ENCODE data around the gene SH3PXD2B.
"Not testable (repeated sequence)": the region's sequence is repeated elsewhere in the genome, so short reads cannot be mapped to it uniquely, and the experiment has no call there.

The SH3PXD2B gene

DNA sequence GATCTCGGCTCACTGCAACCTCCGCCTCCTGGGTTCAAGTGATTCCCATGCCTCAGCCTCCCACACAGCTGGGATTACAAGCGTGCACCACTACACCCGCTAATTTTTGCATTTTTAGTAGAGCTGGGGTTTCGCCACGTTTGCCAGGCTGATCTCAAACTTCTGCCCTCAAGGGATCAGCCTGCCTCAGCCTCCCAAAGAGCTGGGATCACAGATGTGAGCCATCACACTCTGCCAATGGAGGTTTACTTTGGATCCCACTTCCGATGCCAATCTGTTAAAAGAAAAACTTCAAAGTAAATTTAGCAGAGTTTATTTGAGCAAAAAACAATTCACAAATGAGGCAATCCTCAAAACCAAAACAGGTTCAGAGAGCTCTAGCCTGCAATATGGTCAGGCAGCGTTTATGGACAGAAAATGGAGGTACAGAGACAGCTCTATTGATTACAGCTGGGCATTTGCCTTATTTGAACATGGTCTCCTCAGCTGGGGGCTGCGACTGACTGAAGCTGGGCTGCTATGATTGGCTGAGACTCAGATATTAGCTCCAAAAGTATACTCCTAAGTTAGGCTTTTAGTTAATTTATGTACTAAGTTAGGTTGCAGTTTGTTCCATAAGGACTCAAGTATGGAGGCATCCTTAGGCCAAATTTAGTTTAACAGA, 152.1 kb downstream of the SH3PXD2B start:
- no peak for DNase-seq (ENCODE audit: low read depth in 2 of 2)

DNA sequence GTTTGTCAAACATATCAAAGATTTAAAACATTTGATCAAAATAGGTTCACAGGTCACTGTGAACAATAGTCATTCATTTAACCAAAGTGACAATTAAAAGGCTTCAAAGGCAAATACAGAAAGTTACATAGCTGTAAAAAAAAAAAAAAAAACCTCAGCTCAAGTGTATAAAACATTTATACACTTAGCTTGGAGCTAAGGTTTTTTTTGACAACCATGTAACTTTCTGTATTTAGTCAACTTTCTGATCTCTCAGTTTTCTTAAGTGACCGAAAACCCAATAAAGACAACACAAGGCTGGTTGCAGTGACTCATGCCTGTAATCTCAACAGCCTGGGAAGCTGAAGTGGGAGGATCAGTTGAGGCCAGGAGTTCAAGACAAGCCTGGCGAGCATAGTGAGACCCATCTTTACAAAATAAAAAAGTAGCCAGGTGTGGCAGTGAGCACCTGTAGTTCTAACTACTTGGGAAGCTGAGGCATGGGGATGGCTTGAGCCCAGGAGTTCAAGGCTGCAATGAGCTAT, 154.3 kb downstream of the SH3PXD2B start:
- no peak for DNase-seq (ENCODE audit: low read depth in 2 of 2)

DNA sequence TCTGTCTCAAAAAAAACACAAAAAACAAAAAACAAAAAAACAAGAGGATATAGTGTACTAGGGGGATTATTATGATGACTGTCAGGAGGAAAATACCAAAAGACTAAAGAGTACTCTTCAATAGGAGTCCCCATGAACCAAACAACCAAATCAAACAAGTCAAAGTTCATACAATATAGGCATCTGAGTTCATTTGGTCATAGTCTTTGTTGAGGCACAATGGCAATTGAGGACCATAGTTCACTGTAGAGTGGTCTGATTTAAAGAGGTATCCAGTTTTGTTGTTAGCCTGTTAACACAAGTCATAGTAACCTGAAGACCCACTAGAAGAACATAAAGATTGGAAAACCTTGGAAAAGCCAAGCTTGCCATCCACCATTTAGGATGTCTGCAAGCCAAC, 159.5 kb downstream of the SH3PXD2B start:
- DNase-seq (ENCODE audit: low read depth in 2 of 2), result no peak

DNA sequence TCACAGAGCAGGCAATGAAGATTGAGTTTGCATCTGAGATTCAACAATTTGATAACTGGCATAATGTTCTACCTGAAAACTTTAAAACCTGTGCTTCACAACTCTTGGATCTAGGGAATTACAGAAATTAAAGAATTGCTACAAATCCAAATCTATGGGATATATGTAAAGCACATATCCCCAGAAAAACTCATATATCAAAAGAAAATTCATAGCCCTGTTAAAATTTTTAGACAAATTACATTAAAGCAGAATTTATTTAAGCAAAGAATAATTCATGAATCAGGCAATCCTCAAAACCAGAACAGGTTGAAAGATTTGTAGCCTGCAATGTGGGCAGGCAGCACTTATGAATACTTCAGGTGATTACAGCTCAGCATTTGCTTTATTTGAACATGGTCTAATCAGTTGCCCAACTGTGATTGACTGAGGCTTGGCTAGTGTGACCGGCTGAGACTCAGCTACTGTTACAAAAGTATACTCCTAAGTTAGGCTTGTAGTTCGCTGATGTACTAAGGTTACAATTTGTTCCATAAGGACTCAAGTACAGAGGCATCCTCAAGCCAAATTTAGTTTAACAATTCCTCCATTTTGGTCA, 160.5 kb downstream of the SH3PXD2B start:
- DNase-seq (ENCODE audit: low read depth in 2 of 2), result no peak

DNA sequence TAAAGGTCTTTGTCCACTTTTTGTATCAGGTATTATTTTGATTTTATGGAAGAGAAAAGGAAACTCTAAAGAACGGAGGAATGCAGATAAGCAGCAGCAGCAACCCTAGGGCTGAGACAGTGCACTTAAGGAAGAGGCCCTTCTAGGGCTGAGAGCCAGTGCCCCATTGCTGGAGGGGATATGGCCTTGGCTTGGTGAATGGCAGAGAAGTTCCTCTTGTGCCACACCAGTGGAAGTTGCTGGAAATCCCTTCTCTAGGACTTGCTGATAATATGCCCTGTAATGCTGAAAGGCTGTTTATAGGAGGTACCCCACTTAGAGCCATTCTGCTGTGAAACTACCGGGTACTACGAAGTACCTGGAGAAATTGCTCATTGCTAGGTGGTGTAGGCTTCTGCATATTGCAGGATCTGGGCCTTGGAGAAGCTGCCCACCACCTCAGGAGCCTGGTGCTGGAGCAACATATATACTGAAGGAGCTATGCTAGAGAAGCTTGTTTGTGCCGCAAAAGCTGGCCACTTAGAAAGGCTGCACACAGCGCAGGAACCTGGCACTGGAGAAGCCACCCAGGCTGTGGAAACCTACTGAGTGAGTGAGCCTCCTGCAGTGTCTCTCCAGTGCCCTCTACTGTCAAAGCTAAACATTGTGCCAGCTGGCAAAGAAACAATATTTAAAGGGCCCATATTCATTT, 161.1 kb downstream of the SH3PXD2B start:
- peak in 1 of 2 donors; percentile 29 for DNase-seq (ENCODE audit: low read depth in 2 of 2)

DNA sequence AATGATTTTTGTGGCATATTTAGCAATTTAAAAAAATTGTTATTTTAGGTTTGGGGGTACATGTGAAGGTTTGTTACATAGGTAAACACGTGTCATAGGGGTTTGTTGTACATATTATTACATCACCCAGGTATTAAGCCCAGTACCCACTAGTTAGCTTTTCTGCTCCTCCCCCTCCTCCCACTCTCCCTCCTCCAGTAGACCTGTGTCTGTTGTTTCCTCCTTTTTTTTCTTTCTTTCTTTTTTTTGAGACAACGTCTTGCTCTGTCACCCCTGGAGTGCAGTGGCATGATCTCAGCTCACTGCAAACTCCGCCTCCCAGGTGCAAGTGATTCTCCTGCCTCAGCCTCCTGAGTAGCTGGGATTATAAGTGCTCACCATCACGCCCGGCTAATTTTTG, 162.5 kb downstream of the SH3PXD2B start:
- not testable (repeated sequence) for DNase-seq (ENCODE audit: low read depth in 2 of 2)

DNA sequence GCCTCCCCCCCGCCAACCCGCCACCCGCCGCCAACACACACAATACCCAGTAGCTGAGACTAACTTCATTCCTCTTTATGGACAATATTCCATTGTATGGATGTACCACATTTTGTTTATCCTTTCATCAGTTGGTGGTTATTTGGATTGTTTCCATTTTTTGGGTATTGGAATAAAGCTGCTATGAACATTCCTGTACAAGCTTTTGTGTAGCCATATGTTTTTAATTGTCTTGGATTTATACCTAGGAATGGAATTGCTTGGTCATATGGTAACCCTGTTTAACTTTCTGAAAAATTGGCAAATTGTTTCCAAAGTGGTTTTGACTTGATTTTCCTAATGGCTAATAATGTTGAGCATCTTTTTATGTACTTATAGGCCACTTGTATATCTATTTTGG, 165.9 kb downstream of the SH3PXD2B start:
- no peak for DNase-seq (ENCODE audit: low read depth in 2 of 2)

DNA sequence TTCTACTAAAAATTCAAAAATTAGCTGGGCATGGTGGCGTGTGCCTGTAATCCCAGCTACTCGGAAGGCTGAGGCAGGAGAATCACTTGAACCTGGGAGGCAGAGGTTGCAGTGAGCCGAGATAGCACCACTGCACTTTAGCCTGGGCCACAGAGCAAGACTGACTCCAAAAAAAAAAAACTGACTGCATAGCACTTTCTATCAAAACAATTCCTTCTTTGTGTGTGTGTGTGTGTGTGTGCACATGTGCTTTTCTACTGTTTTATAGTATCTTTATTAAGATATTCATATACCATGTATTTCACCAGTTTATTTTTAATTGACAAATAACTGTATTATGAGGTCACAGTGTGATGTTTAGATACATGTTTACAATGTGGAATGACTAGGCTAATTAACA, 167.2 kb downstream of the SH3PXD2B start:
- DNase-seq (ENCODE audit: low read depth in 2 of 2), result not testable (repeated sequence)

DNA sequence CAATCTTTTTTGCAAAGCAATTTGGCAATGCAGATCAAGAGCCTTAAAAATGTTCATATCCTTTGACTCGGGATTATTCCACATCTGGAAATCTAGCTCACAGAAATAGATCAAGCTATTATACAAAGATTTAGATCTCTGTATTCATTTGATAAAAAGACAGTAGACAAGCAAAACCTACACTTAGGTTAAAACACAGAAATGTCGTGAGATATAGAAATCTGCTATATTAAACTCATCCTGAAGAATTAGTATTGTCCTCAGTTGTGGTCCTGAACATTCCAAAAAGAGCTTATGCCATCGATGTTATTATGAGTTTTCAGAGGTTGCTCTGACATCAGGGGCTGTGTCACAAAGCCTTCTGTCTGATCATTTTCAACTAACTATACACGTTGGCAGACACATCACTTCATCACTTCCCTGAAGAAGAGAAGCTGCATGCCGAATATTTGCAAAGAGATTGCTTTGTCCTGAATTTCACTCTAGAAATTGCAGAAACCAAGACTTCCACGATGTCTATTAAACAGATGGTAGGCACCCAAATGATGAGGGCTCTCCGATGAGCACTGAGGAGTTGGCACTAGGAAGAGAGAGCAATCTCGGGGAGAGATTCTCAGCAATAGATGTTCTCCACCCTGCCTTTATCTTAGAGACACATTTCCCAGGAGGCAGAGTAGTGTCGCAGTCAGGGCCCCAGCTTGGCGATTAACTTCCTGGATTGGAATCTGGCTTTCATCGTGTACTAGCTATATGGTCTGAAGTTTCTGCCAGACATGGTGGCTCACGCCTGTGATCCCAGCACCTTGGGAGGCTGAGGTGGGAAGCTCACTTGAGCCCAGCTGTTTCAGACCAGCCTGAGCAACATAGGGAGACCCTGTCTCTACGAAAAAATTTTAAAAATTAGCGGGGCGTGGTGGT, 168.8 kb downstream of the SH3PXD2B start:
- no peak for DNase-seq (ENCODE audit: low read depth in 2 of 2)

DNA sequence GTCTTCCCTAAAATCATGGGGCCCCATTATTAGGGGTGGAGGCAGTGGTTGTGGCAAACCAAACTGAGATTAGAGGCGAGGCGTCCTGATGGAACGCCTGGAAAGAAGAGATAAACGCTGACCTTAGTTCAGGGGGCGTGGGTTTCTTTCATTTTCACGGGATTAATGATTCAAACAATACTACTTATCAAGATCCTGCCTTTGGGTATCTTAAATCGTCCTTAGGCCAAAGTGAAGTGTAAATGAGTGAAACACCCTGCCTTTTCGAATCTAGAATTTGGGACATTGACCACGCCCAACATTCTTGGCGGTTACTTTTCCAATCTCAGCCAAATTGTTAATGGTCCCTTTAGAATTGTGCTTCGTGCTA, 169.7 kb downstream of the SH3PXD2B start:
- DNase-seq (ENCODE audit: low read depth in 2 of 2), result no peak

DNA sequence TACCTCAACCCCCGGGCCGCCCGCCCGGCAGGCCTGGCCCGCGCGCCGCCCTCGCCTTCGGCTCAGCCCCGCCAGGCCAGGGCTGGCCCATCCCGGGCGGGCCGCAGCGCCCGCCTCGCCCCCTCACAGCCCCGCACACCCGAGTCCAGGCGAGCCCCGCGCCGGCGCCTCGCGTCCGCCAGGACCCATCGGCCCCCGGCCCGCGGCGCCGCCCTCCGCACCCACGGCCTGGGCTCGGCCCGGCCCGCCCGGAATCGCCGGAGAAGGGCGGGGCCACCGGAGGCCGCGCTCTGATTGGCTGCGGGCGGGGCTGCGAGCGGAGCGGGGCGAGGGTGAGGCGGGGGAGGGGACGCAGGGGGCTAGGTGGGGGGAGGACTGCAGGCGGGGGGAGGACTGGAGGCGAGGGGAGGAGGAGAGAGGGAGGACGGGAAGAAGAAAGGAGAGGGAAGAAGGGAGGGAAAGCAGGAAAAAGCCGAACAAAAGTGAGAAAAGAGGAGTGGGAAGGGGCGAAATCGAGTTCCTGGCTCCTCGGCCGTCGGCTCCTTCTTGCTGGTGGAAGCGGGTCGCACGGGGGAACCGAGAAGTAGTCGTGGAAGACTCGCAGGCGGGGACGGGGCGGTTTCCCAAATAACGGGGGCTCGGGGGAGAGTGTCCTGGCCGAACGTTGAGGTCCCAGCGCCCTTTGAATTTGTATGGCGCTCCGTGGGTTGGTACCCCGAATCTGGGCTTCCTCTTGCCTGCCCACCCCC, 170.3 kb downstream of the SH3PXD2B start:
- peak; percentile 52 to 55 for DNase-seq (ENCODE audit: low read depth in 2 of 2)

DNA sequence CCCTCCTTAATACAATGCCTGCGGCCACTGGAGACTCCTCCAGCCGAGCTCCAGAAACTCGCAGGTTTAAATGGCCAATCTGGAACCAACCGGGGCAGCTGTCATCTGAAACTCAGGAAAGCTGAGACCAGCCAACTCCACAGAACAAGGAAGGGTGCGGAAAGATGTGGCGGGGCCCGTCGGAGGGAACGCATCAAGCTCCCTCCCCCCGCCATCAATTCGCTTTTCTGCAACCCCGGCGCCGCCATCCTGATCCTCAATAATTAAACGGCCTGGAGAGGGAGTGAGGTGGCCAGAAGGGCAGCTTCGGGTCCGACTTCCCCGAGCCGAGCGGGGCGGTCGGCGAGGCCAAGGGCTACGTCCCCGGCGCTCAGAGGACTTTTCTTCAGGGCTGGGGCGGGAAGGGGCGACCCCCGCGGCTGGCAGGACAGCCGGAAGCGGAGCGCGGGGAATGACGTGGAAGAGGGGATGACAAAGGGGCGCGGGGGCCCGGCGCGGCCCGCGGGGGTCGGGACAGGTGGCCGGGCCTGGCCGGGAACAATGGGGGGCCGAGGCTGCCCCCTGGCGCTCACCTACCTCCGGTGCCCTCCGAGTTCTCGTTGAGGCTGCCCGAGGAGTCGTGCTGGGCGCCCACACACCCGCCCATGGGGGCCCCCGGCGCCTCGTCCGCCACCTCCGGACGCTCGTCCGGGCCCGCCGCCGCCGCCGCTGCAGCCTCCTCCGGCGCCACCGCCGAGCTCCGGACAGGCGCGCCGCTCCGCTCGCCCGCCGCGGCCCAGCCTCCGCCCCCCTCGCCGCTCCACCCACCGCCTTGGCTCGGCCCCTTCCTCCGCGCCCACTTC, 171.1 kb downstream of the SH3PXD2B start, which contains the start of gene UBTD2:
TSS of gene UBTD2 (minus strand) at position 745 of the 842 bp plus-strand sequence. CDS start at position 646, 99 bp downstream.
- DNase-seq (ENCODE audit: low read depth in 2 of 2), result peak; percentile 50

DNA sequence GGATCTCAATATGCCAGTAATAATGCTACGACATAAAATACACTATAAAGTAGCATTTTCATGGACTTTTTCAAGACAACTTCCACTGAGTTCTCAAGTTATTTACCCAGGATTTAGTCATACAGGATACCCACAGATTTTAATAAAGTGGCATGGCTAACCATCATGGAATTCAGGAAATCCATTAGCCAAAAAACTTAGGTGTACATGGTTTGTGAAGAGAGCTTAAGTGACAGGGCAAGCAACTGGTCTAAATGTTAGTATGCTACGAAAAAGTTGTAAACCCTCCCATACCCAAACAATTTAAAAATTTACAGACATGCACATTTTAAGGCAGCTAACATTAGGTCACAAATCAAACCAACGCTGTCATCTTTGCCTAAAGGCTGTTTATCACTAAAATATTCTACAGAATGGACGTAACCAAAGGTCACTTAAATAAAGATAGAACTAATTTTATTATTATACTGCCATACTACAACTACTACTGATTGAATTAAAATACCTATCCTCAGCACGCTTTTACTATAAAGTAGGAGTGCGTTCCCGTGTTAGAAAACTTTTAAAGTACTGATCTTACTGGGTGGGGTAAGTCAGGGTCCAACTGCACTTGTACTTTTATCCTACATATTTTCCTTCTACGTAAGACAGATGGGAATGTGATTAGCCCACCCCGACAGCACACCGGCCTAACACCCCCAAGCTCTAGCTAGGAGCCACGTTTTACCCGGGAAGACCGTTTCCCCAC, 171.9 kb downstream of the SH3PXD2B start:
- DNase-seq (ENCODE audit: low read depth in 2 of 2), result no peak

DNA sequence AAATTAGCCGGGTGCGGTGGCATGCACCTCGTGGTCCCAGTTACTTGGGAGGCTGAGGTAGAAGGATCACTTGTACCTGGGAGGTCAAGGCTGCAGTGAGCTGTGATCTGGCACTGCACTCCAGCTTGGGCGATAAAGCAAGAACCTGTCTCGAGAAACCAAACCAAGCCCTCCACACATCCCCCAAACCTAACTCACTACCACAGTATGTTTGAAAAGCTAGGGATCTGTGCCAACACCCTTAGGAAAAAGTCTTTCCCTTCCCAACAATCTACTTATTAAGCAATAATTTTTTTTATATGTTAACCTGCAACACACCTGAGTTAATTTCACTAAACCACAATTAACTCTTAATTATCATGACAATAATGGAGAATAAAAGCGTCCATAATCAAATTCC, 173.0 kb downstream of the SH3PXD2B start:
- DNase-seq (ENCODE audit: low read depth in 2 of 2), result no peak

DNA sequence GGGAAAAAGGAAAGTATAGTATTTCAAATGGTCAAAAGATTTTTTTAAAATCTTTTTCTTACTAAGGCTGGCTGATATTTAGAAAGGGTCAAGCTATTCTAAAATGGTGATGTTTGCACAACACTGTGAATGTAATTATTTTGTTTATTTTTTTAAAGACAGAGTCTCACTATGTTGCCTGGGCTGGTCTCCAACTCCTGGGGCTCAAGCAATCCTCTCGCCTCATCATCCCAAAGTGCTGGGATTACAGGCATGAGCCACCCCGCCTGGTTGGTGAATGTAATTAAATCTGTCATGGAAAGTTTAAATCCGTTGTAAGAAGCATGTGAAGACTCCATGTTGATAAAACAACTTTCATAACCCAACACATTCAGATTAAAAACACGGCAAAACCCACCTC, 173.4 kb downstream of the SH3PXD2B start:
- DNase-seq (ENCODE audit: low read depth in 2 of 2), result no peak

DNA sequence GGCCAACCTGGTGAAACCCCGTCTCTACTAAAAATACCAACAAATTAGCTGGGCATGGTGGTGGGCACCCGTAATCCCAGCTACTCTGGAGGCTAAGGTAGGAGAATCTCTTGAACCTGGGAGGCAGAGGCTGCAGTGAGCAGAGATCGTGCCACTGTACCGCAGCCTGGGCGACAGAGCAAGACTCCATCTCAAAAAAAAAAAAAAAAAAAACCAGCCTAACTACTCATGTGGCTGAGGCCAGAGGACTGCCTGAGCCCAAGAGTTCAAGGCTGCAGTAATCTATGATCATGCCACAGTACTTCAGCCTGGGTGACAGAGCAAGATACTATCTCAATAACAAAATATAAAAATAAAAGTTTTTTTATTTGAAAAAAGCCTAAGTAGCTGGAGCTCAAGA, 174.0 kb downstream of the SH3PXD2B start:
- DNase-seq (ENCODE audit: low read depth in 2 of 2), result no peak

DNA sequence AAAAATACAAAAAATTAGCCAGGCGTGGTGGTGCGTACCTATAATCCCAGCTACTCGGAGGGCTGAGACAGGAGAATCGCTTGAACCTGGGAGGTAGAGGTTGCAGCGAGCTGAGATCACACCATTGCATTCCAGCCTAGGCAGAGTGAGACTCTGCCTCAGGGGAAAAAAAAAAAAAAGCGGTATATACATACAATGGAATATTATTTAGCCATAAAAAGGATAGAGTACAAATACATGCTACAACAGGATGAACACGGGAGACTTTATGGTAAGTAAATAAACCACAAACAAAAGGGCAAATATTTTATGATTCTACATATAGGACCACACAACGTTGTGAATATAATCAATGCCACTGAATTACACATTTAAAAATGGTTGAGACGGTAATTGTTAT, 176.0 kb downstream of the SH3PXD2B start:
- no peak for DNase-seq (ENCODE audit: low read depth in 2 of 2)

DNA sequence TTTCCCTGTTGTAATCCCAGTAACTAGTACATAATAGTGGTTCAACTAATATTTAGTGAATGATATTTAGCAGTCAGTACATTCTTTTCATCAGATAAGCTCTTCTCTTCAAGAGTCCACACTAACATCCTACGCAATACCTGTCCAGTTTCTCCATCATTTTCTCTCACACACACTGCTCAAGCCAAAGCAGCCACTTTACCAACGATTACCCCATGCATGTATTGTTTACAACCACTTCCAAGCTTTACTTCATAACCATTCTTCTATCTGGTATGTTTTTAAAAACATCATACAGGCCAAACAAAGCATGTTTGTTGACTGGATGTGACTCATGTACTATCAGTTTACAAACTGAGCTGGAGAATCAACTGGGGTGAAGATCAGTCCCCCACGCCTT, 178.1 kb downstream of the SH3PXD2B start:
- DNase-seq (ENCODE audit: low read depth in 2 of 2), result no peak

Data from activated CD8-positive, alpha-beta memory T cell treated with anti-CD3 and anti-CD28 coated beads for 4 hours (primary cell).